GM19099 (cell line): Measurements from ENCODE around the gene STS.

Experiments used
- POLR2A ChIP-seq: IDR thresholded peaks from 3 replicates; pipeline ENCODE4 v1.6.1; 2011; ENCODE audit warnings: low read depth; ENCODE audit not compliant: insufficient read length; ENCODE audit errors: extremely low read depth

The STS gene

DNA sequence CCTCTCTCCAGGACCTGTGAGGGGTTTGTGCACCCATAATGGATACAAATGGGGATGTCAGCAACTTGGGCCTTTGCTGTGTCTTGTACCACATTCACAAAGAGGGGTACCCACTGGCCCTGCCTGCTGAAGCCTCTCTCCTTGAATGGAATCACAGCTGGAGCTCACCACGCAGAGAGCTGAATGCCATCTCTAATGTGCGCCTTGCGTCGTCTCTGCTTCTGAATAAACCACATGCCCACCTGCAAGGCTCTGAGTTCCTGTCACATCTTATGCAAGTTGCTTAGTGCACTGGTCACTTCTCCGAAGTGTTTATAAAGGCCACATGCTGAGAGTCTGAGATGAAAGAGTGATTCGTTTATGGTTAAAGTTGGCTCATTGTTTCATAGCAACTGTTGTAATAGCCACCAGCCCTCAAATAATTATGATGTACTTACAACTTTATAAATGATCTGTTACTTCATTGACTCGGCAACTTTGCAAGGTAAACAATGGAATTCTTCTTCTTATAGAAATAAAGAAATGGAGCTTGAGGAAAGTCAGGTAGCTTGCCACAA, 6.6 kb downstream of the STS start:
- TF ChIP-seq POLR2A, result no peak

DNA sequence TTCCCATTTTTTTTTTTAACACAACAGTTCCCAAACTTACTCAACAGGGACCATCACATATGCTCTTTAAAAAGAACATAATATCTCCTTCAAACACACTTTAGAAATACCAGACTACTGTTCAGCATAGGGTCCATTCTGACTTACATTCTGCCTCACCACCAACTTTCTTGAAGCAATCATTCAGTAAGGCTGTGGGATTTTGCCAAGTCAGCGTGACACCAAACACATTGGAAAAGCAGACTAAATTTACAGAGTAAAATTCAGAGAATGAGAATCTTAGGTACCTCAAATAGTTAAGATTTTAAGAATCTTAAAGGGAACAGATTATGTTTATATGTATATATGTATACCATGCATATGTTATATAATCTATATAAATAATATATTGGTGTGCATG, 7.7 kb downstream of the STS start:
- no peak for TF ChIP-seq POLR2A

- TF ChIP-seq POLR2A, result no peak
These were observed 9.4 kb downstream of the STS start for GRCh38 chrX:7156879-7157278.

DNA sequence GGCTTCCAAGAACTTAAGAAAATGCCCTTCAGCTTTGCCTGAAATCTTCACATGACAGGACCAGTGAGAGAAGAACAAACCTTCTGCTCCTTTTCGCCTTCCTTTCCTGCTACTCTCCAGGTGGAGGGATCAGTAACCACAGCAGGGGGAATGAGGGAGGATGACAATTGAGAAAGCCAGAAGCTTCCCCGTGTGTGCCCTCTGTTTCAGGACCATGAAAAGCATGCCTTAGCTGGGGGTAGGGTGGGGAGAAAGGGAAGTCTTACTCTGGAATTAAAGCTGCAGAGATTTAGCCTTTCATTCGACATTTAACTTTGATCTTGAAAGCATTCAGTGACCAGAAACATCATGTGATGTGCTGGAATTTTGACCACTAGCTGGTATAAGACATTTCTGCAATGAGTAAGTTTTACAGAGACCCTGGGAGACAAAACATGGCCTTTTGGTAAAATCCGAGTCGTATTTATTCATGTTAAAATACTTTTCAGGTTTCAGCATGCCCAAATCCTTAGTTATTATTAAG, 11.0 kb downstream of the STS start:
- TF ChIP-seq POLR2A, result no peak

GRCh38 chrX:7159149-7159861, 11.8 kb downstream of the STS start:
- TF ChIP-seq POLR2A, result no peak

DNA sequence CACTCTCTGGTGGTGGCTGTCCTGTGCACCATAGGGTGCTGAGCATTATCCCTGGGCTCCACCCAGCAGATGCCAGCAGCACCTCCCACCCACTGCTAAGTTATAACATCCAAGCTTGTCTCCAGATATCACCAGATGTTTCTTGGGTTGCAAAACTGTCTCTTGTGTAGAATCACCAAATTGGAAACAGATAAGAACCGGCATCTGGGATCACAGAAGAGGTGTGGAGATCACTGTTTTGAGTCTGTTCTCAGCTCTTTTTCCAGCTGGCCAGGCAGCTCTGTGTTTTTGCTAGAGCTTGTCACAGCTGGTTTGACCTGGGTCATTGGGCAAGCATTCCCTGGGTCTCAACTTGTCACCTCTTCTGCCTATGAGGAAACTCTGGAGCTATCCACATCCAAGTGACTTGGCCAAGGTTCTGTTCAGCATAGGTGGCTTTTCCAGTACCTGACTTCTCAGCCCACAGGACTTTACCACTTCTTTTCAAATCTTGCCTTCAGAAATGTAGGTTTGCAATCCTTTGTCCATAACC, 15.7 kb downstream of the STS start:
- TF ChIP-seq POLR2A, result no peak

GRCh38 chrX:7164174-7164573, 16.7 kb downstream of the STS start:
- TF ChIP-seq POLR2A, result no peak

GRCh38 chrX:7168371-7168770, 20.9 kb downstream of the STS start:
- no peak for TF ChIP-seq POLR2A

DNA sequence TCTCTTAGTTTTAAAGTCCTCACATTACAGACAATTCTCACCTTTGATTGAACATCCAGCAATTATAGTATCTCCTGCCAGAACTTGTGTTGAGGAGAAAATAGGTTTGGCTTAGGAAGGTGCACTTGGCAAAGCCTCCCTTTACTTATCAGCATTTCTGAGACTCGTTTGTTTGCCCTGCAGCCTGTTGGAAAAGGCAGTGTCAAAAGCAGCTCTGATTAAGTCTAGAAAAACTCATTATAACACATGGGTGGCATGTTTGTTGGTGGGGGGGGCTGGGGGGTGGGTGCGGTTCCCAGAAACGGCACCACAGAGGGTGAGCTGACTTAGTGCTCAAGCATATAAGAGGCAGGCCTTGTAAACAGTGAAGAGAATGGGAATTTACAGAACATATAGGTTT, 22.1 kb downstream of the STS start:
- TF ChIP-seq POLR2A, result no peak

DNA sequence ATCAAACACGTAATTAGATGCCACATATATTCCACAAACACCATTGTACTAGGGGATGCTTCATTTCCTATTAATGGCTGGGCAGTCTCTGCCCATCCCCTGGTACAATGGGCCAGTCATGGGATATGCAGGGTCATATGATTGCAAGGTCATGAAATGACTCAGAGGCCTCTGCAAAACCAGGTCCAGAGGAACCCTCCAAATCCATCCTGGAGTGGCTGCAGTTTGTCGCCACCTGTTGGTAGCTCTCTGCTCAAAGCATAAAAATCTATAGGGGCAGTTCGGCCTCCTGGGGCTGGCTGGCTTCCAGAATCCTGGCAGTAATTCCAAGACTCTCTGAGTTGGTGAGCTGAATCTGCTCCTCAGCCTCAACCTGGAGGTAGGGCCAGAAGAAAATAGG, 23.4 kb downstream of the STS start:
- TF ChIP-seq POLR2A, result no peak

GRCh38 chrX:7179446-7179845, 31.9 kb downstream of the STS start:
- TF ChIP-seq POLR2A, result no peak

- TF ChIP-seq POLR2A, result no peak
These were observed 37.3 kb downstream of the STS start for GRCh38 chrX:7184816-7185215.

DNA sequence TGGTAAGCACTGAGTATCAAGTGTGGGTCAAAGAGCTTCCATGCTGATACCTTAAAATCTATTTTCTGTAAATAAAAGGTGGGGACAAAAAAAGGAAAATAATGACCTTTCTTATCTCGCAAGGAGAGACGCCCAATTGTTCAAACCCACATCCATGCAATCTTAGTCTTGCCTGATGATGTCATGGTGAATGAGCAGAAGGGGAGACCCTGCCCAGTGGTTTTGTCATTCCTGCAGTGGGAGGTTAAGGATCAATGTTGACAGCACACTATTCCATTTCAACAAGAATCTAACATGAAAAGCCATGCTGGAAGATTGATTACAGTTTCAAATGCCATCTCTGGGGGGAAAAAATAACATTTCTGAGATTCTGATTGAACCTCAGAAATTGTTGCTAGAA, 41.2 kb downstream of the STS start:
- TF ChIP-seq POLR2A, result no peak

- TF ChIP-seq POLR2A, result no peak
These were observed 42.6 kb downstream of the STS start for GRCh38 chrX:7190157-7190556.

GRCh38 chrX:7191681-7192110, 44.2 kb downstream of the STS start:
- TF ChIP-seq POLR2A, result no peak

GRCh38 chrX:7192871-7193270, 45.4 kb downstream of the STS start:
- no peak for TF ChIP-seq POLR2A
